Ascending aorta (tissue), 2 donors: ENCODE measurements around the gene CLDN7. TPM values are rescaled to one million over a fixed set of nuclear protein-coding genes. Genes with fewer than 3 reads are reported as not detected.
A peak's percentile ranks its signal among the peaks of the same experiment; 100 is the strongest.

Experiments used
- DNase-seq, 2 donors: peaks; one replicate each; pipeline ENCODE4 v3.0.0-alpha.2; 2019; ENCODE audit warnings: low spot score in 2 of 2
- H3K27ac ChIP-seq, 2 donors: fragments of 200-600 bp; sonication (generic); one replicate each; pipeline ENCODE4 v1.5.1; 2016 to 2017; ENCODE audit warnings: mild to moderate bottlenecking in 1 of 2
- H3K27me3 ChIP-seq: fragments of 200-600 bp; sonication (generic); one replicate; pipeline ENCODE4 v1.5.1; 2017
- H3K36me3 ChIP-seq, 2 donors: fragments of 200-600 bp; sonication (generic); one replicate each; pipeline ENCODE4 v1.5.1; 2016
- H3K4me1 ChIP-seq, 2 donors: fragments of 200-600 bp; sonication (generic); one replicate each; pipeline ENCODE4 v1.5.1; 2016 to 2017; ENCODE audit warnings: mild to moderate bottlenecking in 1 of 2
- H3K4me3 ChIP-seq, 2 donors: fragments of 200-600 bp; sonication (generic); one replicate each; pipeline ENCODE4 v1.5.1; 2016 to 2017; ENCODE audit warnings: mild to moderate bottlenecking in 1 of 2
- H3K9me3 ChIP-seq, 2 donors: fragments of 200-600 bp; sonication (generic); one replicate each; pipeline ENCODE4 v1.5.1; 2016
- CTCF ChIP-seq, 3 experiments: fragments of 200-600 bp in 2 of 3; fragments of 450-650 bp in 1 of 3; sonication (generic) in 2 of 3; IDR thresholded peaks; one replicate each; pipeline ENCODE4 v1.5.1; 2016 to 2019; ENCODE audit warnings: antibody characterized with exemption in 3 of 3, mild to moderate bottlenecking in 1 of 3, moderate library complexity in 1 of 3
- intact Hi-C: fragments of 100-400 bp; cut with DNase I; formaldehyde crosslinking; loops from one replicate; pipeline ENCODE4 v1.15.1; 2023
- total RNA-seq: library from RNA; depleted of rRNA; stranded (reverse); fragments of >200 nt; gene quantifications from one replicate; pipeline ENCODE4 v1.1.0, GENCODE V29; 2016

The CLDN7 gene
- total RNA-seq, 1 donor from 2014 or later, result not detected

GRCh38 chr17:7217113-7217987 lies 44.9 kb downstream of the CLDN7 start:
- Histone ChIP-seq H3K36me3 (peaks cover 4 to 6% of the 10 kb centered on the region in 2 donors), H3K9me3 (no peaks in the 10 kb centered on the region), H3K4me3 (peak overlapping the region; percentile 58 to 76), H3K27me3 (no peaks in the 10 kb centered on the region), H3K4me1 (peaks cover 23 to 40% of the 10 kb centered on the region in 2 donors), H3K27ac (peak overlapping the region; percentile 96 to 100)
- intact Hi-C loops, result loop anchor here (10.0 kb wide), 1 partner anchor 617 kb away; the partner anchor contains the start of gene KDM6B
- no peak for TF ChIP-seq CTCF (IDR thresholded peaks at IDR 0.05)
- no peak for DNase-seq

- Histone ChIP-seq H3K9me3 (no peaks in the 10 kb centered on the region), H3K36me3 (no peaks in the 10 kb centered on the region), H3K4me1 (peaks cover 22 to 35% of the 10 kb centered on the region in 2 donors), H3K4me3 (peak overlapping the region; percentile 58 to 76), H3K27me3 (no peaks in the 10 kb centered on the region), H3K27ac (peak overlapping the region; percentile 96 to 100)
- intact Hi-C loops, result loop anchor here (10.0 kb wide), 1 partner anchor 618 kb away; the partner anchor contains the start of gene KDM6B
- DNase-seq, result no peak
- no peak for TF ChIP-seq CTCF (IDR thresholded peaks at IDR 0.05)
These were observed 45.8 kb downstream of the CLDN7 start for GRCh38 chr17:7216242-7217112.

- Histone ChIP-seq H3K4me3 (peak overlapping the region in 1 of 2 donors; percentile 76), H3K4me1 (peaks cover 20 to 29% of the 10 kb centered on the region in 2 donors), H3K27ac (peak overlapping the region; percentile 96 to 100), H3K27me3 (no peaks in the 10 kb centered on the region), H3K36me3 (no peaks in the 10 kb centered on the region), H3K9me3 (no peaks in the 10 kb centered on the region)
- intact Hi-C loops, result loop anchor here (2.0 to 10.0 kb wide), 2 partner anchors 65 to 619 kb away; partner anchors contain the start of genes KDM6B and SLC2A4
- no peak for TF ChIP-seq CTCF (IDR thresholded peaks at IDR 0.05)
- DNase-seq, result no peak
These were observed 46.6 kb downstream of the CLDN7 start for GRCh38 chr17:7215652-7216180.

GRCh38 chr17:7215136-7215638 lies 47.1 kb downstream of the CLDN7 start:
- no peaks in the 10 kb centered on the region for H3K27me3 ChIP-seq
- peak in 1 of 3 experiments; percentile 4 for TF ChIP-seq CTCF (IDR thresholded peaks at IDR 0.05)
- intact Hi-C loops, result loop anchor here (2.0 to 10.0 kb wide), 2 partner anchors 66 to 620 kb away; partner anchors contain the start of genes KDM6B and SLC2A4
- peak overlapping the region; percentile 96 to 100 for H3K27ac ChIP-seq
- DNase-seq, result no peak
- H3K4me3 ChIP-seq, result peak overlapping the region; percentile 62 to 72
- no peaks in the 10 kb centered on the region for H3K36me3 ChIP-seq
- no peaks in the 10 kb centered on the region for H3K9me3 ChIP-seq
- peaks cover 20 to 27% of the 10 kb centered on the region in 2 donors for H3K4me1 ChIP-seq
